NCI-H1092 treated with DMSO at 0.1 percent for 48 hours (cell line): ENCODE data around the gene GPR39.

ENCODE experiments used
- DNase-seq: peaks from one replicate; lab custom pipeline; 2025; lab: John Stamatoyannopoulos, UW

Gene GPR39

DNA sequence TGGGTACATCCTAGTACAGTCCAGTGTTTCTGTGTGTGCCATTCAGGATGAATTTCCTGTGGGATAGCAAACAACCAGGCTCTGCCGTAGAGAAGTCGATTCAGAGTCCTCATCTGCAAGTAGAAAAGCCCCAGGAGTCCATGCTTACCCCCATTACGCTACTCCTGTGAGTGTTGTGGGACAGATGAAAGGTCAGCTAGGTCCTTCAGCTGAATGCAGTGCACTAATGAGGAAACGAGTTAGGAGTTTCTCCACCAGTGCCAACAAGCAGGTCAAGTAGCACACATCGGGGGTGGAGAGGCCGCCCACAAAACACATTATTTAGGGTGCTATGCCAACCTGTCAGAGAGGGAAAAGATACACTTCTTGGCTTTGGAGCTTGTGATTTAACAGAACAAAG, 2.5 kb upstream of the GPR39 start:
- peak; percentile 7 for DNase-seq

DNA sequence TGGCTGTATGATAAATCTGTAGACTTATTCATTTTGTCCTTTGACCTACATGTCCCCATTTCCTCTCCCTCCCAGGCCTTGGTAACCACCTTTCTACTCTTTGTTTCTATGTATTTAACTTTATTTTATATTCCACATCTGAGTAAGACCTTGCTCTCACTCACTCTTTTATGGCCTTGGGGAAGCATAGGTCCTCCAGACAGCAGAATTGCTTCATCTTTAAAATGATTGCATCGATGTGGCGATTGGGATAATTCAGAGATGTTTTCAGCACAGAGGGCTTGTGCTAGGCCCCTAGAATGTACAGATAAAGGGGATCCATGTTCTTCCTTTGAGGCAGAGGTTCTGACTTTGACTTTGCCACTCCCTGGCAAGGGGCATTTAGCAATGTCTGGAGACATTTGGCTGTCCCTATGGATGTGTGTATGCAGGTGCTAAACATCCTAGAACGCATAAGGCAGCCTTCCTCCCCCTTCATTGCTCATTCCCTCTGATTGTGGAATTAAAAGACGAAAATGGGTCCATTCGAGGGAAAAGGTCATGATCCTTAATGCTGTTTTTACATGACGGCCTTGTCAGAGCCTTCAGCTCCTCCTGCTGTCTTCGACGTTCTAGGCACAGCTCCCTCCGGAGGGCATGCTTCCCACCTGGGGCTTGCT, 1.2 kb upstream of the GPR39 start:
- peak; percentile 42 for DNase-seq

DNA sequence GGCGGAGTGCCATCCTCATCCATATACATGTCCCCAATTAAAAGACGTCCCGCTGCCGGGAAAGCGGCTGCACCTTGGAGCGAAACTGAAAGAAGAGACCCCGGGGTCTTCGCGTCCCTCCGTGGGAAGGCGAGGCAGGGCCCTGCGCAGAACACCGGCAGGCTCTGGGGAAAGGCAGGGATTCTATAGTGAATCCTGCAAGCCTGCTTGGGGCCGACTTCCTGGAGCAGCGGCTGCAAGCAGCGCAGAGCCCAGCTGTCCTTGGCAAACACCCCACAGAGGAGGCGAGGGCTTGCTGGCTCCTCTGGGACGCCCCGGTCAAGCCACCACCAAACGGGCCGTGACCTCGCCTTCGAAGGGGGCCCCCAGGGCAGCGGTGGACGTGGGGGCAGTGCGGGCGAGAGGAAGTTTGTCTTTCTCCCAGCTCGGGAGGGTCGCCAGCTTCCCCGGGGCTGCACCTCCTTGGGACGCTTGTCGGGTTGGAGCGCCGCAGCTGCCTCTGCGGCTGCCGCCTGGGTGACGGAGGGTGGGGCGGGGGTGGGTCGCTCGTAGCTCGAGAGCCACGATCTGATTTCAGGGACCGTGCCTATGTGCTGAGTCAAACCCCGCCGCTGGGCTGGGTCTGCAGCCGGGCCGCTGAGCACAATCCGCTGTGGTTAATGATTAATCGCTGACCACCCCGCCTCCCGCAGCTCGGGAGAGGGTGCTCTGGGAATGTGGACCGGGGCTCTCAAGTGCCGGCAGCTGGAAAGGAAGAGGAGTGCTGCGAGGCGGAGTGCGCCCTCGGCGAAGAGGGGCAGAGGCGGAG, 486 bp upstream of the GPR39 start:
- DNase-seq = peak; percentile 78

DNA sequence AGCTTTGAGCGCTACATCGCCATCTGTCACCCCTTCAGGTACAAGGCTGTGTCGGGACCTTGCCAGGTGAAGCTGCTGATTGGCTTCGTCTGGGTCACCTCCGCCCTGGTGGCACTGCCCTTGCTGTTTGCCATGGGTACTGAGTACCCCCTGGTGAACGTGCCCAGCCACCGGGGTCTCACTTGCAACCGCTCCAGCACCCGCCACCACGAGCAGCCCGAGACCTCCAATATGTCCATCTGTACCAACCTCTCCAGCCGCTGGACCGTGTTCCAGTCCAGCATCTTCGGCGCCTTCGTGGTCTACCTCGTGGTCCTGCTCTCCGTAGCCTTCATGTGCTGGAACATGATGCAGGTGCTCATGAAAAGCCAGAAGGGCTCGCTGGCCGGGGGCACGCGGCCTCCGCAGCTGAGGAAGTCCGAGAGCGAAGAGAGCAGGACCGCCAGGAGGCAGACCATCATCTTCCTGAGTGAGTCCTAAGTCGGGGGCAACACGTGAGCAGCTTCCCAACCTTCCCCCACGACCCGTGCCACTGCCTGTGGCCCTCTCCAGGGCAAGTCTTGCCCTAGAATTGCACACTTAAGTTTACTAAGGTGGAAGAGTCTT, 928 bp downstream of the GPR39 start:
- no peak for DNase-seq

DNA sequence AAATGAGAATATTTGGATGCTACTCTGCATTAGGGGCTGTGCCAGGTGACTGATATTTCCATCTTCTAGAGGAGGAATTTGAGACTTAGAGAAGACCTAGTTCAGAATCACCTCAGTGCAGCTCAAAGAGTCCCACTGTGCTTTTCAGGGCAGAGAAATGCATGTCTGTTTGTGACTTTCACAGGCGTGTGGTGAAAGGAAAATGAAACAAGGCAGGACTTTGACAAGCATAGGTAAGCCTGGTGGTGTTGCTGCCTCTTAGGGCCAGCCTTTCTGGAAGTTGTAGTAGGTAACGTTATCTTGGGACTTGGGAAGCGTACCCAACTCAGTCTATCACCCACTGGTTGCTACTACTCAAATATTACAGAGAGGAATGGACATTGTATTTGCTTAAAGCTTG, 2.6 kb downstream of the GPR39 start:
- peak; percentile 28 for DNase-seq

DNA sequence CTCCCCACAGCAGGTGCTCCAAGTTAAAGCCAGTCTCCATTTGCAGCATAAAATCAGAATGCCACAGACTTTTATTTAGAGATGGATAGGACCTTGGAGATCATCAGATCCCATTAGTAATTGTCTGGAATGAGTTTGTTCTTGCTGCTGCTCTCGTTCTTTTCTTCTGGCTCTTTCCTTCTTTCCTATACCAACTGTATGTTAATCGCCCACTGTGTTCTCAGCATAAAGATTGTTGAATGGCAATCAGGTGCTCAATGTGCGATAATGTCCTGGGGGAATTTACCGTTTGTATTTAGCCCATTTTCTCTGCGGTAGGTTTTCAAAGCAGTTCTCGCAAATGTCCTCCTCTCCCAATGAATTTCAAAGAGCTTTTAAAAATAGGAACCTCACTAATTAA, 3.3 kb downstream of the GPR39 start:
- DNase-seq = no peak

DNA sequence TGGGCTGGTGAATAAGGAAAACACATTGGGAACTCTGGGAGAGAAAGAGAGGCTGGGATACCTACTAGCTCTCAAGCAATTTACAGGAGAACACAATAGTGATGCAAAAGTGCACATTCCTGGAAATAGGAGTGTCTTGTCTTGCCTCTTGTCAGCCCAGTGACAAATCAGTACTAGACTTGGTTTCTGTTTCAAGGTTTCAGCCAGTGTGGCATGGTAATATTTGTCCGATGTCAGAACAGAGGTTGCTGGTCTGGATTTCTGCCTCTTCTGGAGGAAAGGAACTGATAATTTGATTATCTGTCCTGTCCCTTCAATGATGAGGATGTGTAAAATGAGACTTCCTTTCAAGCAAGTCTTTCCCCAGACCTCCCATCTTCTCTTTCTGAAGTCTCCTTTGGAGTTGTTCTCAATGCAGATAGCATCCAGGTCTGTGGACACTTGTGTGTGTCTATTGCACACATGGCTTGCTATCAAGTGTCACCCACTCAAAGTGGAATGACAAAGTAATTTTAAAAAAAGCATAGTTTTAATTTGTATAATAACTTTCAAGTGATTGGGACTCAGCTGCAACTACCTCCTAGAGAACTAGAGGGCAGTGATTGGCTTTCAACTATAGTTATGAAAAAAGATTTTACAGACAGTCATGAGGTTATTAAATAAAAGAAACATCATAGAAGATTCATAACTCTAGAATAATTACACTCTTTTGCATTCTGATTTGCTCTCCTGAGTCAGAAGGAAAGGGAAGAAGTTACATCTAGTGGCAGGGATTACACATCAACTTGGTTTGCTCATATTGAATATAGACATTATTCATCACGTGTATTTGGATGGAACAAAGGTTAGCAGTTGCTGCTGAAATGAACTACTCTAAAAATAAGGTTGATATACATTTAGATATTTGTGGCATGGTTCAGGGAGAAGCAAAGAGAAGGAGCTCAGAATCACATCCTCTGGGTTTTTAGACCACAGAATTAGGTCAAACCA, 4.5 kb downstream of the GPR39 start:
- DNase-seq = no peak

DNA sequence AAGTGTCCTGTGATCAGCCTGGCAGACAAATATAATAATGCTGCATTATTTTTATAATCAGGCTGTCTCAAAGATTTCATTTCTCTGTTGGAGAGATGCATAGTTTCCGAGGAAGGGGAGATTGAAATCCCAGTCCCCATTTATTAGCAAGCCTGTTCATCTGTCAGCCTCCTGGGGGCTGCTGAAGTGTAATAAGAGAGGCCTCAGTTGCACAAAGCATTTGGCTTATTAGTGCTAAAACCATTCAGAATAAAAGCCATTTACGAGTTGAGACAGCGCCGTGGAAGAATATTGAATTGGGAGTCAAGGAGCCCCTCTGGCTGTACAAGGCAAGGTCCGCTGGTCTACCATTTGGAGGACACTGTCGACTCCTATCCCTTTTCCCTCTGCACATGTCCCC, 6.1 kb downstream of the GPR39 start:
- DNase-seq = no peak

DNA sequence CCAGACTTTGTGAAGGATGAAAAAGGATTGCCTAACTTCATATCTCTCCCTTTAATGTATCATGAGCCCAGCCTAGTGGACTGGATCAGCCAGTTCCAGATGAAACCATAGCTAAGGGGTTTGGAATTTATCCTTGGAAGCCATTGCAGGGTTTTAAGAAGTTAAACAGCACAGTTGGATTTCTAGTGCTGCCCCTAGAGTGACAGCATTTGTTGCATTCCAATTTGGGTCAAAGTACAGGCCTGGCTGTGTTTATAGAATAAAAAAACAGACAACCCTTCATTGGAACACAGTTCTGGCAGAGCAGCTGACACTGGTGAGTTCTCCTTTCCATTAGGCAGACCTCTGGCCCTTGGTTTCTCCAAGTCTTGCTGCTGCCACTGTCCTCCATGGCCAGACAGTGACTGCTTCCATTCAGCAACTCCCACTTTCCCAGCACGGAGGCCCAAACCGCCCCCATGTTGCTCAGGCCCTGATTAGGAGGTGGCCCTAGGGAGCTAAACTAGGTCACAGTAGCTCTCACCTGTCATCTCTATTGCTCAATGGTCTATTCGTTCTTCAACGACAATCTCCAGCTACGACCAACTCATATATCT, 8.0 kb downstream of the GPR39 start:
- DNase-seq = no peak

DNA sequence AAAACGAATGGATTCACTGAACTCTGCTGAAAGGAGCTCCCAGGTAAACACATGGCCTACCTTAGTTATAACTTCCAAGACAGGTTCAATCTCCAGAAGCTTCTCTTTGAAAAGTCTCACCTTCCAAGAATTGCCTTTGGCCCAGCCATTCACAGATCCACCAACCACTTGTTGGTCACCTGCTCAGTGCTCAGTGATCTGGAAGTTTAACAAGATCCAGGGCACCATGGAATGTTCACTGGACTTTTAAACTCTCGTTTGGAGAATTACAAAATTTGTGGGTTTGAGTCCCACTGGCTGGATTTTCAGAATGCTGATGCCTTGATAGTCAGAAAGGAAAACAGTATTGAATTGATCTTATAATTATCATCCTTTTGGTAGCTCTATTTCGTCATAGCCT, 9.4 kb downstream of the GPR39 start:
- DNase-seq = no peak

DNA sequence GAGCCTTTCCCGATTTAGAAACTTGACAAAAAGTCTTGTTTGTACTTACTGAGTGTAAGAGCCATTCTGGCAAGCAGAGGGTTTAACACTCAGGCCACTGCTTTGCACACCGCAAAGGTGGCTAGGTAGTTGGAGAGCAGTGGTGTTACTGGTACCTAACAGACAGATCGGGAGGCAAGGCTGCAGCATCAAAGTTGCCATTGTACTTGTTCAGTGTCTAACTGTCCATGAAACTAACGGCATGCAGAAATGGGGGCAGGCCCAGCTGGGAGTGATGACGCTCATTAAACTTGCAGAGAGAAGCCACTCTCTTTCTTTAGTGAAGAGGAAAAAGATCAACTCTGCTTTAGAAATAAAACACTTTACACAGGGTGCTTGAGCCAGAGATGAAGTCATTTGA, 10.1 kb downstream of the GPR39 start:
- DNase-seq = no peak

DNA sequence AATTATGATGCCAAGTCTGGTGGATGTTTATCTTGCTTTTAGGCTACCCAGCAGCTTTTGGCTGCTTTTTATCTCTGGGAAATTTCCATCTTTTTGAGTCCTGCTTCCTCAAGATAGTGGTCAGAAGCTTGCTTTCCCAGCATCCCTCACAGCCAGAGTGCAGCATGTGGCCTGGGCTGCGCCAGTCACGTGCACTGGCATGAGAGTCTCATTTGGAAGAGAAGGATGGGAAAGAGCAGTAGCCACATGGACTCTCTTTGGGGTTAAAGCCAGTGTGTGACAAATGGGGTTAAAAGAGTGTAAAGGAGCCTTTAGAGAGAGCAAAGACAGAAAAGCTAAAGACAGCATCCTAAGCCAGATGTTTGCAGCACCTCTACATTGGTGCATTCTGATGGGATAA, 12.7 kb downstream of the GPR39 start:
- no peak for DNase-seq

DNA sequence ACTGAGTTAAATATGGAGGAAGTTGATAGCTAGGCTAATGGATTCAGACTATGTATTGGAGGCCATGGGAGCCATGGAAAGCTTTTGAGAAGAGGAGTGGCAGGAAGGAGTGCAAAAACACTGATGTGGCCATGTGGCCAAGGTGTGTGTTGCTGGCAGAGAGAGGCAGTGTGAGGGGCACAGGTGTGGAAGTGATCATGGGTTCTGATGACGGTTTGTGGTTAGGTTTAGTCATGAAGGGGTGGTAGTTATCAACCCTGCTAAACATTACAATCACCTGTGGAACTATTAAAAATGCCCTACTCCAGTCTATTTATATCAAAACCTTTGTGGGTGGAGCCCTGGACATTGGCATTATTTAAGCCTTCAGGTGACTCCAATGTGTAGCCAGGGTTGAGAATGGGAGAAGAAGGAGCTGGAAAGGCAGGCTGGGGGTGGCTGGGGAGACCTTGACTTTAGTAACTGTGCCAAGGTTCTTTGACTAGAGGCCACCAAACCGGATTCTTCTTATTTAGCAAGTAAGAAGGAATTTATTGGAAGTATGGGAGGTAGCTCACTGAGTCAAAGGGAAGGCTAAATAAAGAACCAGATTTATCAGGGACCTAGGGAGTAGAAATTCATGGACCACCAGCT, 13.5 kb downstream of the GPR39 start:
- DNase-seq = no peak

DNA sequence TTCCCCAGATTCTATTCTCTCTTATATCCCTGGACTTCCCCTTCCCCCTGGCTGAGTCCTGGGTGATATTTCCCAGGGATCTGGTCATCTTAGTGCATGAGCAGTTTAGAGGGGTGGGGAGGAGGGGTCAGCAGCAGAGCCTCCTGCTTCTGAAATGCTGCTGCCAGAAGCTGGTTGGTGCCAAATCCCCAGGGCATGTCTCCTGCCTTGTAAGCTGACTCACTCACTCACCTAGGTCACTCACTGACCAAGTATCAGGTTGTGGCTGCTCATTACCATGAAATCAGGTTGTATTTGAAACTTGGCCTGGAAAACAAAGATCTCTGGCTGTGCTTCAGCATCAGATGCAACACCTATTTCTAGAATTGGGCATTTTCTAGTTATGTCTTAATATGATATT, 14.3 kb downstream of the GPR39 start:
- no peak for DNase-seq

DNA sequence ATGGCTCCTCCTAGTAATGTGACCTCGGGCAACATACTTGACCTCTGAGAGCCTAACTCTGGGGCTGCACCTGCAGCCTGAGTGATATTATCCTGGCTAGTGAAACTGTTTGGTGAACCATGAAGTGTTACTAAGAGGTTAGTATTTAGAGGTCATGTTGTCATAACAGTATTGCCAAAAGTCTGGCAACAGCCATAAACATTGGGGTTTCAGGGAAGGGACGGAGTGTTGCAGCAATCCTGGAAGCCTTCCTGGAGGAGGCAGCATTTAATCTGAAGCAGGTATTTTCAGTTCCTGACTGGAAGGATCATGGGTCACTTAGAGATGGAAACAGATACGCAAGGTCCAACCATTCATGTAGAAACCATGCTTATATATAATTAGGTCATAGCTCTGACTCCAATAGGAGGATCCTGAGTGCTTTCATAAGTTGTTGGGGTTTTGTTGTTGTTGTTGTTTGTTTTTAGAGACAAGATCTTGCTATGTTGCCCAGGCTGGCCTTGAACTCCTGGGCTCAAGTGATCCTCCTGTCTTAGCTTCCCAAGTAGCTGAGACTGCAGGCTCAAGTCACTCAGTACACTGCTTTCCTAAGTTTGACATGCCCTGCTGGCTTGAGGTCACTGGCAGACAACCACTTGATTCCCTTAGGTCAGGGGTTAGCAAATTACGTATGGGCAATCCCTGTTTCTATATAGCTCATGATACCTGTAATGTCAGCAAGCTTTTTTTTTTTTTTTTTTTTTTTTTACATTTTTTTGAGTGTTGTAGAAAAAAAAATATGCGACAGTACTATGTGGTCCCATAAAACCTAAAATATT, 21.5 kb downstream of the GPR39 start:
- no peak for DNase-seq

DNA sequence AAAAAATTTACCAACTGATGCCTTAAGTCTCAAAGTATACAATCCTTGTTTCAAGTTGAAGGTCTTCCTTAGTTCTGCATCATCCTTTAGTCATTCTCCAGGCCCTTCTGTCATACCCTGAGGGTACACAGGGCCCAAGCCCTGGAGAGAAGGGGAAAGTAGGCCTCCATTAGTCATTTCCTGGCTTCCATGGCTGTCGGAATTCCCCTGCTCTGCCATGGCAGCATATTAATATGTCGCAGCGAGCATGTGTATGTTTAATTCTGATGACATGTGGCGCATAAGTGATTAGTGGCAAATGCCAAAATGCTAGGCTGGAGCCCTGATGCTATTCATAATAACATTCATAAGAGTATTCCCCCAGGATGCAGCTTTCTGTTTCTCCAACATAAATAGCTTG, 22.1 kb downstream of the GPR39 start:
- DNase-seq = no peak

DNA sequence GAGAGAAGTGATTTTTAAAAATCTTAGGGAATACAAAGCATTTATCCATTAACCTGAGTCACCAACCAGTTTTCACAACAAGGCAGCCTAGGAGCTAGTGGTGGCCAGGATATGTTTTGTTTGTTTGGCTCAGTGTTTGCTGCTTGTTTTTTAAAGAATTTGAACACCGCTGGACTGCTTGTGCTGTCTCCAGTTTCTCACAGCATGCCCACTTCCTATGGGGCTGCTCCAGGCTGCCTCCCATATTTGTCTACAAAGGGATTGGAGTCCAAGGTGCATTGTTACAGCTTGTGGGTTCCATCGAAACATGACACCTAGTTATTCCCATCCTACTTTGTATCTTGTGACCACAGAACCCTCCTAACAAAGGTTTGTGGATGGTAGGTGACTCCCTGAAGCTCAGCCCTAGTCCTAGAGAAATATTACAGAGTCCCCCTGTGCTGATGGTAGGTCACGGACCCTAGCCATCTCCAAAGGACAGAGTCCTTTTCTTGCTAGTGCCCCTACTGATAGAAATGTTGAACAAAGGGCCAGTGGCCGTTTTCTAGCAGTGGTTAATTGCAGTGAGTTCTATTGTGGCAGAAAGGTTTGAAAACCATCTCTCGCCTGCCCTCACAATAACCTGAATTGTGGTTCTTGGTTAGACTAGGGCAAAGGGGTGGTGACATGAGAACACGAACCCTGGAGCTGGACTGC, 23.2 kb downstream of the GPR39 start:
- DNase-seq = peak; percentile 22

DNA sequence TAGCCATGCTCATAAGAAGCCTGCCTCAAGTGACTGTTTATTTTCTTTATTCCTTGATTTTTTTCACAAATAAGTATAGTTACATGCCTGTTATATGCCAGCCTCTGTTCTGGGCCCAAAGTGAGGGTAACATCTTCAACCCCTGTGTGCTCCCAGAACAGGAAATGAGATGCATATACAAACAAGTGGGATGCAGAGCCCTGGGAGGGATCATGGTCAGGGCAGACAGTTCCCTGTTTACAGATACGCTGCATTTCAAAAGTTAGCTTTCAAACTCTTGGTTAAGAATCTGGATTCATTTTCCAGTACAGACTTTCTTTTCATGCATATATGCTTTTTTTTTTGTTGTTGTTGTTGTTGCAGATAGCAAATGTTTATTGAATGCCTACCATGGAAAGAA, 24.4 kb downstream of the GPR39 start:
- DNase-seq = no peak

DNA sequence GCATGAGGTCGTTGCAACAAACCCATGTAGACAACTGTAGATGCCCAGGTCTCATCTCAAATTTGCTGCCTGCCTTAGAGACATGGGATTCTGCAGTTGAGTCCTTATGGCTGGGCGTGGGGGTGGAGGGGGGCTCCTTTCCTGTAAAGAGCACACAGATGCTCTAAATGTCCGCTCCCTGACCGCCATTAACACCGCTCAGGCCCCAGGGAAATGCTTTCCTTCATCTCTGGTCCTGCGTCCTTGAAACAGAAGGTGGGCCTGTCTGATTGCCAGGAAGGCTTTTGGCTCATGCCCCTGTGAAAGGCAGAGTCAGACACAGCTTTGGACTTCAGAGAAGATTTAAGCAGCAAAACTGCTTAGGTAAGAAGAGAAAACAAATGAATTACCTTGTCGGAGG, 25.7 kb downstream of the GPR39 start:
- DNase-seq = no peak

DNA sequence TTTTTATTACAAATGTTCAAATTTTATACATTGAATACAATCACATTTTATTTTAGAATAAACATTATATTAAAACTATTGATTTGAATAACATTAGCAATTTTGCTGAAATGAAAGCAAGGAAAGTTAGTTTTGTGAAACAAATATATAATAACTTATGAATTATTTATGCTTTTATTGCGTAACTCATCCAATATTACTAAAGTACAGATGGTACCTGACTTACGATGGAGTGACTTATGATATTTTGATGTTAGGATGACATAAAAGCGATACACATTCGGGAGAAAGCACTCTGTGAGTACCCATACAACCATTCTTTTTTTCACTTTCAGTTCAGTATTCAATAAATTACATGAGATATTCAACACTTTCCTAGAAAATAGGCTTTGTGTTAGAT, 26.5 kb downstream of the GPR39 start:
- no peak for DNase-seq
